ENCODE data around the gene MSGN1. TPM values are rescaled to one million over a fixed set of nuclear protein-coding genes. Genes with fewer than 3 reads are reported as not detected.

The MSGN1 gene
- total RNA-seq, 2 experiments from 2014 or later: not detected

GRCh38 chr2:17846676-17847075, 30.4 kb downstream of the MSGN1 start:
- Histone ChIP-seq H2AFZ (ENCODE audit: low read length) (no peak overlapping the region), H3K36me3 (ENCODE audit: insufficient read depth, low read length) (no peaks in the 10 kb centered on the region), H3K4me2 (ENCODE audit: low read length) (no peak overlapping the region), H3K4me3 (ENCODE audit: low read depth, low read length, poor library complexity, severe bottlenecking) (no peak overlapping the region), H4K20me1 (ENCODE audit: insufficient read depth, low read length) (no peaks in the 10 kb centered on the region), H3K79me2 (ENCODE audit: insufficient read depth, low read depth, low read length) (no peaks in the 10 kb centered on the region), H3K9me3 (ENCODE audit: low read length) (no peaks in the 10 kb centered on the region), H3K4me1 (ENCODE audit: insufficient read depth, low read length, poor library complexity, severe bottlenecking) (no peaks in the 10 kb centered on the region), H3K9me2 (ENCODE audit: insufficient read depth, low read length) (no peaks in the 10 kb centered on the region), H3K27ac (ENCODE audit: low read depth, low read length, poor library complexity, severe bottlenecking) (no peak overlapping the region)
- ChIA-PET POLR2A (interaction anchor here (0.6 kb wide), 1 partner anchor 33 kb away, joined by 3 read pairs; no protein-coding TSS in a partner anchor), CTCF (ENCODE audit: unreplicated experiment) (no interaction called here)
- intact Hi-C loops (cut with micrococcal nuclease; ENCODE audit: unreplicated experiment): no loop called here
- no TSS peak for BruUV-seq (replicated peaks)
- DNase-seq (ENCODE audit: low spot score): no peak
- TF ChIP-seq CTCF (conservative IDR thresholded peaks at IDR 0.05; ENCODE audit: low read length): no peak
- TF ChIP-seq EZH2phosphoT487 (IDR thresholded peaks at IDR 0.05; ENCODE audit: borderline replicate concordance, low read depth, low read length): no peak

GRCh38 chr2:17847236-17847635, 31.0 kb downstream of the MSGN1 start:
- Histone ChIP-seq H3K79me2 (ENCODE audit: insufficient read depth, low read depth, low read length) (no peaks in the 10 kb centered on the region), H3K4me2 (ENCODE audit: low read length) (no peak overlapping the region), H2AFZ (ENCODE audit: low read length) (no peak overlapping the region), H3K4me1 (ENCODE audit: insufficient read depth, low read length, poor library complexity, severe bottlenecking) (no peaks in the 10 kb centered on the region), H4K20me1 (ENCODE audit: insufficient read depth, low read length) (no peaks in the 10 kb centered on the region), H3K9me3 (ENCODE audit: low read length) (no peaks in the 10 kb centered on the region), H3K4me3 (ENCODE audit: low read depth, low read length, poor library complexity, severe bottlenecking) (no peak overlapping the region), H3K36me3 (ENCODE audit: insufficient read depth, low read length) (no peaks in the 10 kb centered on the region), H3K27ac (ENCODE audit: low read depth, low read length, poor library complexity, severe bottlenecking) (no peak overlapping the region), H3K9me2 (ENCODE audit: insufficient read depth, low read length) (no peaks in the 10 kb centered on the region)
- BruUV-seq (replicated peaks): no TSS peak
- ChIA-PET CTCF (ENCODE audit: unreplicated experiment) (no interaction called here), POLR2A (no interaction called here)
- intact Hi-C loops (cut with micrococcal nuclease; ENCODE audit: unreplicated experiment): no loop called here
- DNase-seq (ENCODE audit: low spot score): no peak
- no peak for TF ChIP-seq EZH2phosphoT487 (IDR thresholded peaks at IDR 0.05; ENCODE audit: borderline replicate concordance, low read depth, low read length)
- no peak for TF ChIP-seq CTCF (conservative IDR thresholded peaks at IDR 0.05; ENCODE audit: low read length)

- Histone ChIP-seq H3K36me3 (ENCODE audit: insufficient read depth, low read length) (no peaks in the 10 kb centered on the region), H3K9me2 (ENCODE audit: insufficient read depth, low read length) (no peaks in the 10 kb centered on the region), H2AFZ (ENCODE audit: low read length) (no peak overlapping the region), H3K79me2 (ENCODE audit: insufficient read depth, low read depth, low read length) (no peaks in the 10 kb centered on the region), H3K4me2 (ENCODE audit: low read length) (no peak overlapping the region), H3K4me1 (ENCODE audit: insufficient read depth, low read length, poor library complexity, severe bottlenecking) (no peaks in the 10 kb centered on the region), H3K27ac (ENCODE audit: low read depth, low read length, poor library complexity, severe bottlenecking) (no peak overlapping the region), H3K9me3 (ENCODE audit: low read length) (no peaks in the 10 kb centered on the region), H4K20me1 (ENCODE audit: insufficient read depth, low read length) (no peaks in the 10 kb centered on the region), H3K4me3 (ENCODE audit: low read depth, low read length, poor library complexity, severe bottlenecking) (no peak overlapping the region)
- CTCF ChIA-PET (ENCODE audit: unreplicated experiment): no interaction called here
- no TSS peak for BruUV-seq (replicated peaks)
- intact Hi-C loops (cut with micrococcal nuclease; ENCODE audit: unreplicated experiment): no loop called here
- POLR2A ChIA-PET: interaction anchor here (0.7 to 1.0 kb wide), 2 partner anchors 94 to 118 kb away, joined by 3 to 5 read pairs; no protein-coding TSS in a partner anchor
- no peak for TF ChIP-seq EZH2phosphoT487 (IDR thresholded peaks at IDR 0.05; ENCODE audit: borderline replicate concordance, low read depth, low read length)
- TF ChIP-seq CTCF (conservative IDR thresholded peaks at IDR 0.05; ENCODE audit: low read length): no peak
- DNase-seq (ENCODE audit: low spot score): no peak
Measured at GRCh38 chr2:17849275-17849674, 33.0 kb downstream of the MSGN1 start.

Data from OCI-LY7 (cell line).